SK-N-SH treated with all-trans-retinoic acid at 6 μM for 48 hours (cell line): ENCODE data around the gene NBEA.

ENCODE experiments used
- CREB5 ChIP-seq: fragments of 250-450 bp; sonication (Bioruptor Pico); IDR thresholded peaks from 2 replicates; pipeline ENCODE4 v1.5.1; 2020; ENCODE audit warnings: low read depth, mild to moderate bottlenecking, moderate library complexity
- CSDC2 ChIP-seq: fragments of 250-450 bp; sonication (Bioruptor Pico); IDR thresholded peaks from 2 replicates; pipeline ENCODE4 v1.5.0; 2020; ENCODE audit warnings: mild to moderate bottlenecking, moderate library complexity
- GLIS3 ChIP-seq: fragments of 250-450 bp; sonication (Bioruptor Pico); IDR thresholded peaks from 2 replicates; pipeline ENCODE4 v1.5.0; 2020; ENCODE audit warnings: mild to moderate bottlenecking, moderate library complexity
- OSR1 ChIP-seq: fragments of 250-450 bp; sonication (Bioruptor Pico); IDR thresholded peaks from 2 replicates; pipeline ENCODE4 v1.8.0; 2022; ENCODE audit warnings: moderate library complexity, mild to moderate bottlenecking, inconsistent platforms
- PATZ1 ChIP-seq: fragments of 250-450 bp; sonication (Bioruptor Pico); IDR thresholded peaks from 2 replicates; pipeline ENCODE4 v1.8.0; 2020; ENCODE audit warnings: mild to moderate bottlenecking, moderate library complexity, borderline replicate concordance
- TCF4 ChIP-seq: fragments of 250-450 bp; sonication (Bioruptor Pico); IDR thresholded peaks from 2 replicates; pipeline ENCODE4 v1.8.0; 2021; ENCODE audit warnings: mild to moderate bottlenecking, moderate library complexity, borderline replicate concordance
- TOX ChIP-seq: fragments of 250-450 bp; sonication (Bioruptor Pico); IDR thresholded peaks from 2 replicates; pipeline ENCODE4 v1.8.0; 2021; ENCODE audit warnings: mild to moderate bottlenecking, moderate library complexity, borderline replicate concordance
- ZC3H10 ChIP-seq: fragments of 250-450 bp; sonication (Bioruptor Pico); IDR thresholded peaks from 2 replicates; pipeline ENCODE4 v1.5.1; 2021; ENCODE audit warnings: mild to moderate bottlenecking, moderate library complexity
- ZFP3 ChIP-seq: fragments of 250-450 bp; sonication (Bioruptor Pico); IDR thresholded peaks from 2 replicates; pipeline ENCODE4 v1.5.0; 2020; ENCODE audit warnings: mild to moderate bottlenecking, moderate library complexity
- ZFP30 ChIP-seq: fragments of 450-650 bp; formaldehyde crosslinking; IDR thresholded peaks from 2 replicates; pipeline ENCODE4 v1.5.0; 2022; ENCODE audit warnings: mild to moderate bottlenecking, moderate library complexity
- ZNF565 ChIP-seq: fragments of 450-650 bp; formaldehyde crosslinking; conservative IDR thresholded peaks from 2 replicates; pipeline ENCODE4 v1.5.0; 2020; ENCODE audit warnings: low read depth, mild to moderate bottlenecking, moderate library complexity
- ZNF70 ChIP-seq: fragments of 450-650 bp; formaldehyde crosslinking; IDR thresholded peaks from 2 replicates; pipeline ENCODE4 v1.5.0; 2020; ENCODE audit warnings: mild to moderate bottlenecking, moderate library complexity
- ZNF8 ChIP-seq: fragments of 450-650 bp; formaldehyde crosslinking; IDR thresholded peaks from 2 replicates; pipeline ENCODE4 v1.5.0; 2020; ENCODE audit warnings: mild to moderate bottlenecking, moderate library complexity
- TF ChIP-seq, protein P1 (sequence below): fragments of 250-450 bp; sonication (Bioruptor Pico); IDR thresholded peaks from 2 replicates; pipeline ENCODE4 v1.5.1; 2021; ENCODE audit warnings: mild to moderate bottlenecking, moderate library complexity

- TF ChIP-seq PATZ1 (CRISPR knock-in tag) (no peak), GLIS3 (CRISPR knock-in tag) (no peak), ZFP30 (CRISPR knock-in tag) (no peak), OSR1 (no peak), TOX (CRISPR knock-in tag) (no peak), ZC3H10 (CRISPR knock-in tag) (no peak), CSDC2 (no peak), ZNF565 (CRISPR knock-in tag) (no peak), ZFP3 (CRISPR knock-in tag) (no peak), TCF4 (no peak), ZNF8 (CRISPR knock-in tag) (no peak), CREB5 (no peak), ZNF70 (CRISPR knock-in tag) (no peak)
- TF ChIP-seq, protein P1, sequence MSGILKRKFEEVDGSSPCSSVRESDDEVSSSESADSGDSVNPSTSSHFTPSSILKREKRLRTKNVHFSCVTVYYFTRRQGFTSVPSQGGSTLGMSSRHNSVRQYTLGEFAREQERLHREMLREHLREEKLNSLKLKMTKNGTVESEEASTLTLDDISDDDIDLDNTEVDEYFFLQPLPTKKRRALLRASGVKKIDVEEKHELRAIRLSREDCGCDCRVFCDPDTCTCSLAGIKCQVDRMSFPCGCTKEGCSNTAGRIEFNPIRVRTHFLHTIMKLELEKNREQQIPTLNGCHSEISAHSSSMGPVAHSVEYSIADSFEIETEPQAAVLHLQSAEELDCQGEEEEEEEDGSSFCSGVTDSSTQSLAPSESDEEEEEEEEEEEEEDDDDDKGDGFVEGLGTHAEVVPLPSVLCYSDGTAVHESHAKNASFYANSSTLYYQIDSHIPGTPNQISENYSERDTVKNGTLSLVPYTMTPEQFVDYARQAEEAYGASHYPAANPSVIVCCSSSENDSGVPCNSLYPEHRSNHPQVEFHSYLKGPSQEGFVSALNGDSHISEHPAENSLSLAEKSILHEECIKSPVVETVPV (CRISPR knock-in tag): no peak
These were observed 582.1 kb downstream of the NBEA start for GRCh38 chr13:35524171-35524570.
